ENCODE results near the gene CEBPZ.

Gene CEBPZ

DNA sequence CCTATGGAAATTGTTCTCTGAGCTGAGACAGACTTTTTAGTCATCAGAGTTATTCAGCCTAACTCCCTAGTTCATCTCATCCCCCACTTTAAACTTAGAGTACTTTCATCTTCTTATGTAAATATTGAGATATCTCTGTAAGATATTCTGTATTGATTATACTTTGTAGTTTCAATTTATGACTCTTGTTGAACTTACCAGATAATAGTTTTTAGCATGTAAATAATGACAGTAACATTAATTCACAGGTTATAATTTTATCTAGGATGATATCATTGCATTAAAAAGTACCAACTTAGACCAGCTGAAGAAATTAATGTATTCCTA lies 59.8 kb downstream of the CEBPZ start:
- Histone ChIP-seq H3K27me3 (replicated peaks; ENCODE audit: control insufficient read depth, insufficient read depth, low read length) (no peaks in the 10 kb centered on the region), H3K4me3 (replicated peaks; ENCODE audit: low read depth, low read length) (no peak overlapping the region), H3K36me3 (ENCODE audit: control insufficient read depth, insufficient read depth, low read length) (no peaks in the 10 kb centered on the region)
- TF ChIP-seq, protein P1, sequence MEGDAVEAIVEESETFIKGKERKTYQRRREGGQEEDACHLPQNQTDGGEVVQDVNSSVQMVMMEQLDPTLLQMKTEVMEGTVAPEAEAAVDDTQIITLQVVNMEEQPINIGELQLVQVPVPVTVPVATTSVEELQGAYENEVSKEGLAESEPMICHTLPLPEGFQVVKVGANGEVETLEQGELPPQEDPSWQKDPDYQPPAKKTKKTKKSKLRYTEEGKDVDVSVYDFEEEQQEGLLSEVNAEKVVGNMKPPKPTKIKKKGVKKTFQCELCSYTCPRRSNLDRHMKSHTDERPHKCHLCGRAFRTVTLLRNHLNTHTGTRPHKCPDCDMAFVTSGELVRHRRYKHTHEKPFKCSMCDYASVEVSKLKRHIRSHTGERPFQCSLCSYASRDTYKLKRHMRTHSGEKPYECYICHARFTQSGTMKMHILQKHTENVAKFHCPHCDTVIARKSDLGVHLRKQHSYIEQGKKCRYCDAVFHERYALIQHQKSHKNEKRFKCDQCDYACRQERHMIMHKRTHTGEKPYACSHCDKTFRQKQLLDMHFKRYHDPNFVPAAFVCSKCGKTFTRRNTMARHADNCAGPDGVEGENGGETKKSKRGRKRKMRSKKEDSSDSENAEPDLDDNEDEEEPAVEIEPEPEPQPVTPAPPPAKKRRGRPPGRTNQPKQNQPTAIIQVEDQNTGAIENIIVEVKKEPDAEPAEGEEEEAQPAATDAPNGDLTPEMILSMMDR (IDR thresholded peaks at IDR 0.05; ENCODE audit: insufficient read depth, low read length, poor library complexity, severe bottlenecking) = no peak
- no peak for DNase-seq (ENCODE audit: extremely low read depth, insufficient read length)

DNA sequence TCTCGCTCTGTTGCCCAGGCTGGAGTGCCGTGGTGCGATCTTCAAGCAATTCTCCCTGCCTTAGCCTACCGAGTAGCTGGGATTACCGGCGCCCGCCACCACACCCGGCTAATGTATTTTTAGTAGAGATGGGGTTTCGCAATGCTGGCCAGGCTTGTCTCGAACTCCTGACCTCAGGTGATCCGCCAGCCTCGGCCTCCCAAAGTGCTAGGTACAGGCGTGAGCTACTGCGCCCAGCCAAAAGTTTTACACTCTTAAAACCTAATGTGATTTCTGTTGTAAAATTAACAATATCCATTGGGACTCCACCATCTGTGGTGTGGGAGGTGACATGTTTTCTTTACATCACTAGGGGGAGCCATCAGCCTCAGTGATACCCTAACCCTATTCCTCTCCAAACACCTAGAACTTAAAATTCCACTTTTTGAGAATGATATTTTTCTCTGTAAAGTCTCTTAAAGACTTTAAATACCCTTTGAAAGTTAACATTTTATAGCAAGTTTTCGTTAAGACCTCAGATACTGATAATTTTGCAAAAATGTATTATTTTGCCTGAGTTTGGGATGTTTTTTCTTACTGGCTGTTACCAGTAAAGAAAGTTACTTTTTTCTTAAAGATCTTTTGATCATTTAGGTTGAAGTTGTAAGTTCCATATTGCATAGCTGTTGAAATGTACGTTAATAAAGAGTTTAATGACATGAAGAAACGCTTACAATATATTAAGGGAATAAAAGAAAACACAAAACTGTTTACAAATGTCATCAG lies 63.0 kb downstream of the CEBPZ start:
- H3K27me3 ChIP-seq (replicated peaks; ENCODE audit: control insufficient read depth, insufficient read depth, low read length) = no peaks in the 10 kb centered on the region
- TF ChIP-seq, protein P1 (IDR thresholded peaks at IDR 0.05; ENCODE audit: insufficient read depth, low read length, poor library complexity, severe bottlenecking) = peak; percentile 81
- DNase-seq (ENCODE audit: extremely low read depth, insufficient read length) = no peak
- H3K36me3 ChIP-seq (ENCODE audit: control insufficient read depth, insufficient read depth, low read length) = no peaks in the 10 kb centered on the region
- no peak overlapping the region for H3K4me3 ChIP-seq (replicated peaks; ENCODE audit: low read depth, low read length)

DNA sequence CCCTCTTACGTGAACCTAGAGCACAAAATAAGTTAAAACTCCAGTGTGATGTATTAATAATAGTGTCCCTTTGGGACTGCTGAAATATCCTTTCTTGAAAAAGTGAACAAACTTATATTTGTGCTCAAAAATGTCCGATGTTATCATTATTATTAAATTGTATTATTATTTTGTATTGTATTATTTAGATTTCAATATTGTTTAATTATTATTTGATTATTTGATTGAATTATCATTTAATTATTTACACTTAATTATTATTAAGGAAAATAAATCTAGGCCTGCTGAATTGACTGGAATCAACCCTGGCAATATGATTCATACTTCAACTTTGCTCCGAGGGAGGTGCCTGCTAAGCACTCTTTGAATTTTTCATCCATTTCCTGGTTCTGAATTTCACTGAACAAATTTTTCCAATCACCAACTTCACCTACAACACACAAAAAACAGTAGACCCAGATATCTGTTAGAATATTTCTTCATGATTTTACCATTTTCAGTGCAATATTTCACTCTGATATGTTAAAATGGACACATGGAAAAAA lies 63.7 kb downstream of the CEBPZ start:
- Histone ChIP-seq H3K36me3 (ENCODE audit: control insufficient read depth, insufficient read depth, low read length) (no peaks in the 10 kb centered on the region), H3K27me3 (replicated peaks; ENCODE audit: control insufficient read depth, insufficient read depth, low read length) (no peaks in the 10 kb centered on the region), H3K4me3 (replicated peaks; ENCODE audit: low read depth, low read length) (no peak overlapping the region)
- DNase-seq (ENCODE audit: extremely low read depth, insufficient read length) = no peak
- TF ChIP-seq, protein P1 (IDR thresholded peaks at IDR 0.05; ENCODE audit: insufficient read depth, low read length, poor library complexity, severe bottlenecking) = no peak

DNA sequence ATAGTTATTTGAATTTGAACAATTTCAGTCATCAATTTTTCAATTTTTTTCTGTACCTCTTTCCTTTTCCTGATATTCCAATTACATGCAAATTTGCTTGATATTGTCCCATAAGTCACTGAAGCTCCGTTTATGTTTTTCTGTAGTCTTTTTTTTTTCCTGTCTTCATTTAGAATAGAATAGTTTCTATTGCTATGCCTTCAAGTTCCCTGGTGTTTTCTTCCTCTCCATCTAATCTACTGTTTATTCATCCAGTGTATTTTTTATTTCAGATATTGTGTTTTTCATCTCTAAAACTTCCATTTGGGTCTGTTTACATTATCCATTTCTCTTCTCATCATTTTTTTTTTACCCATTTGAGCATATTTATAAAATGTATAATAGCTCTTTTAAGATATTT lies 66.6 kb downstream of the CEBPZ start:
- Histone ChIP-seq H3K36me3 (ENCODE audit: control insufficient read depth, insufficient read depth, low read length) (no peaks in the 10 kb centered on the region), H3K27me3 (replicated peaks; ENCODE audit: control insufficient read depth, insufficient read depth, low read length) (no peaks in the 10 kb centered on the region), H3K4me3 (replicated peaks; ENCODE audit: low read depth, low read length) (no peak overlapping the region)
- no peak for DNase-seq (ENCODE audit: extremely low read depth, insufficient read length)
- TF ChIP-seq, protein P1 (IDR thresholded peaks at IDR 0.05; ENCODE audit: insufficient read depth, low read length, poor library complexity, severe bottlenecking) = no peak

DNA sequence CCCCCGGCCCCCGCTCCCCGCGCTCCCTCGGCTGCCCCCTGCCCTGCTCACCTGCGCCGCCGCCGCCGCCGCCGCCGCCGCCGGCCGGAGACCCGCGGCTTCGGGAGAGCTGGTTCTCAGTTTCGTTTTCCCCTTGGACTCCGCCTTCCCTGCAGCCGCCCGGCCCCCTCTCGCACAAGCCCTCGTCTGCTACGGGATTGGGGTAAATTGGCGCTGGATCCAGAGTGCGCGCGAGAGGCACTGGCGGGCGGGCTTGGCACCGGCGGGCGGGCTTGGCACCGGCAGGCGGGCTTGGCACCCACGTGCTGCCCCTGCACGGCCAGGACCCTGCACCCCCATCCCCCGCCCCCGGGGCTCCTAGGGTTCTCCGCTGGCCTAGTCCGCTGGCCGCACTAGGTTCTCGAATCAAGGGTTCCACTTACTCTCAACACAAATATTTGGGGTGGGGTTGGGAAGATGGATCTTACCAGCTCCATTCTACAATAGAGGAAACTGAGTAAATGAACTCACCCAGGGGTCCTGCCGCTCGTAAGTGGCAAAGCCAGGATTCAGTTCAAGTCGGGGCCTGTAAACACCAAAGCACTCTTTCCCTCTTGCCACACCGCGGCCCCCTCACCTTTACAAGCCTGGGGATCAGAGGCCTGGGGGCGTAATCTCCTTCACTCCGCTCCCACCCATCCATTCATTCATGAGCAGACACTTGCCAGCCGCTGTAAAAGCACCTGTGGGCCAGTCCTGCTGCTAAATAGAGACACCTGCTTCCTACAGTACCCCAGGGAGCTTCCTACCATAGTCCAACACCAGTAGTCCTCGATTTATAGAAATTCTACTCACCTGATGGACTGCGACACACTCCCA lies 74.3 kb downstream of the CEBPZ start, which contains the start of gene EIF2AK2:
TSS of gene EIF2AK2 (minus strand) at position 124 of the 858 bp plus-strand sequence. CDS start 9,174 bp downstream, outside the sequence.
- Histone ChIP-seq H3K27me3 (replicated peaks; ENCODE audit: control insufficient read depth, insufficient read depth, low read length) (no peaks in the 10 kb centered on the region), H3K36me3 (ENCODE audit: control insufficient read depth, insufficient read depth, low read length) (no peaks in the 10 kb centered on the region), H3K4me3 (replicated peaks; ENCODE audit: low read depth, low read length) (peak within 1 kb of the TSS; percentile 87)
- DNase-seq (ENCODE audit: extremely low read depth, insufficient read length) = peak; percentile 86
- TF ChIP-seq, protein P1 (IDR thresholded peaks at IDR 0.05; ENCODE audit: insufficient read depth, low read length, poor library complexity, severe bottlenecking) = no peak

All from GM06990 (cell line).